Large intestine (tissue), 3 donors: Measurements from ENCODE around the gene CD200R1L. TPM values are rescaled to one million over a fixed set of nuclear protein-coding genes. Genes with fewer than 3 reads are reported as not detected.

Experiments used
- DNase-seq, 2 donors: peaks; one replicate each; pipeline versions ENCODE4 v3.0.0 to v3.0.0-alpha.2; 2013
- H3K27ac ChIP-seq: one replicate; pipeline ENCODE4 v1.5.1; 2013; ENCODE audit warnings: low read length
- H3K27me3 ChIP-seq: 2 replicates; pipeline ENCODE4 v1.6.1; 2013; ENCODE audit warnings: low read length; ENCODE audit not compliant: control insufficient read depth, insufficient read depth
- H3K36me3 ChIP-seq: 2 replicates; pipeline ENCODE4 v1.6.1; 2013; ENCODE audit warnings: low read length; ENCODE audit not compliant: control insufficient read depth, insufficient read depth
- H3K4me1 ChIP-seq: one replicate; pipeline ENCODE4 v1.6.1; 2013; ENCODE audit warnings: low read length; ENCODE audit not compliant: control insufficient read depth, insufficient read depth
- H3K4me3 ChIP-seq: one replicate; pipeline ENCODE4 v1.5.1; 2013; ENCODE audit warnings: low read length
- H3K9me3 ChIP-seq: one replicate; pipeline ENCODE4 v1.6.1; 2013; ENCODE audit warnings: mild to moderate bottlenecking, low read depth, low read length, moderate library complexity; ENCODE audit not compliant: control insufficient read depth
- WGBS: methylation state at CpG from one replicate; pipeline ENCODE4 v1.1.5; 2013; ENCODE audit warnings: low lambda C conversion rate; ENCODE audit not compliant: insufficient coverage; 5-methylcytosine and 5-hydroxymethylcytosine counted together
- polyA plus RNA-seq: library from polyadenylated mRNA; unstranded; fragments of 120-200 nt; gene quantifications from one replicate; pipeline ENCODE4 v1.2.1, GENCODE V29; 2013

Gene CD200R1L
- polyA plus RNA-seq, 1 donor = not detected

DNA sequence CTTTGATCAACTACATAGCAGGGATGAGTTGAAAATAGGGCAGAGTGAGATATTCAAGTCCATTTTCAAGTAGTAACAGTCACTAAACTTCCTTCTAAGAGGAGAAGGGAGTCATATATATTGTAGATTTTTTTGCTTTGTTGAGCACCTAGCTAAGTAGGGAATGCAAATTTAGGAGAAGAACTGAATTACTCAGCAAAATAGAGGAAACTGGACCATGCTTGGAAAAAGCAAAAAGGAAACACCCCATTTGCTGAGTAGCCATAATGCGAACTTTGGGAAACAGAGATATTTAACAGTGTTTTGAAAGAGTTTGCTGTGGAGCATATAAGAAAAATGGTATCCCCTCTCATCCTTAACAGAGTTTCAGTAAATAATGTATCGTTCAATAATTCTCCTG is 54.9 kb downstream of the CD200R1L start:
- no peak for DNase-seq
- Histone ChIP-seq H3K4me1 (no peaks in the 10 kb centered on the region), H3K9me3 (no peaks in the 10 kb centered on the region), H3K27me3 (no peaks in the 10 kb centered on the region), H3K36me3 (no peaks in the 10 kb centered on the region), H3K27ac (no peak overlapping the region), H3K4me3 (no peak overlapping the region)
- WGBS = 90% methylated on average over 1 of the region's 2 CpGs

DNA sequence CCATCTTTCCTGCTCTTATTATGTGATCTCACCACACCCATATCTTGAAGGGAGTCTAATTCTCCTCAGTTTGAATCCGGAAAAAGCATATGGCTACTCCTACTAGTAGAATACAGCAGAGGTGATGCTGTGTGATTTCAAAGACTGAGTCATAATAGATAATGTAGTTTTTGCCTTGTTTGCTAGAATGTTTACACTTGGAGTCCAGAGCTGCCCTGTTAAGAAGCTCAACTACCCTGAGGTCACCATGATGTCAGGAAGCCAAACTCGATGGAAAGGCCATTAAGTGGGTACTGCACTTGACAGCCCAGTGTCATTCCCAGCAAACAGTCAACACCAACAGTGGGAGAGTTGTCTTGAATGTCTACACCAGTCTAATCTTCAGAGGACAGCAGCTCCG is 56.9 kb downstream of the CD200R1L start:
- no peak overlapping the region for H3K27ac ChIP-seq
- WGBS = no CpG with 5 or more reads among the region's 3 CpGs
- H3K9me3 ChIP-seq = no peaks in the 10 kb centered on the region
- no peak for DNase-seq
- no peak overlapping the region for H3K4me3 ChIP-seq
- H3K4me1 ChIP-seq = no peaks in the 10 kb centered on the region
- H3K36me3 ChIP-seq = no peaks in the 10 kb centered on the region
- no peaks in the 10 kb centered on the region for H3K27me3 ChIP-seq

DNA sequence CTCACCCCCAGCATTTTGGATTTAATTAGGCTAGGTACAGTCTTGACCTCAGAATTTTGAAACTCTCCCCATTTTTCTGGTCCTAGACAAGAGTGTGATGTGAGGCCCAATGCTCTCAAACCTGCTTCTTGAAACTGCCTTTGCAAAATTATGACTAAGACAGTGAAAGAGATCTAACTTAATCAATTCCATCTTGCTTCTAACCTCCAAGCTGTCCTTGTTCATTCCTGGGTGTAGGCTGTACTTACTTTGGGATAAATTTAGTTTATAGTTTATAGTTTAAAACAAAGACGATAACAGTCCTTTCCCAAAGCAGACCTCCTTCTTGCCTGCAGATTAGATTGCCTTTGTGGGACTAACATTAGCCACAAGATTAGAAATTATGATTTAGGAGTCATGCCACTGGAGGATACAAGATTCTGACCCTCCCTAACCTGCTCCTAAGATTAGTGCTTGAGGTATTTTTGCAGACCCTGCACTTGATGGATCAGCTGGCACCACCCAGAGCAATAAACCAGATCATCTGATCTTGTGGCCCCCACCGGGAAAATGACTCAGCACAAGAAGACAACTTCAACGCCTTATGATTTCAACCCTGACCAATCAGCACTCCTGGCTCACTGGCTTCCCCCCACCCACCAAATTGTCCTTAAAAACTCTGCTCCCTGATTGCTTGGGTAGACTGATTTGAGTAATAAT is 59.6 kb downstream of the CD200R1L start:
- Histone ChIP-seq H3K9me3 (no peaks in the 10 kb centered on the region), H3K4me3 (no peak overlapping the region), H3K4me1 (no peaks in the 10 kb centered on the region), H3K27me3 (no peaks in the 10 kb centered on the region), H3K27ac (no peak overlapping the region), H3K36me3 (no peaks in the 10 kb centered on the region)
- WGBS = no CpG with 5 or more reads among the region's 3 CpGs
- no peak for DNase-seq

DNA sequence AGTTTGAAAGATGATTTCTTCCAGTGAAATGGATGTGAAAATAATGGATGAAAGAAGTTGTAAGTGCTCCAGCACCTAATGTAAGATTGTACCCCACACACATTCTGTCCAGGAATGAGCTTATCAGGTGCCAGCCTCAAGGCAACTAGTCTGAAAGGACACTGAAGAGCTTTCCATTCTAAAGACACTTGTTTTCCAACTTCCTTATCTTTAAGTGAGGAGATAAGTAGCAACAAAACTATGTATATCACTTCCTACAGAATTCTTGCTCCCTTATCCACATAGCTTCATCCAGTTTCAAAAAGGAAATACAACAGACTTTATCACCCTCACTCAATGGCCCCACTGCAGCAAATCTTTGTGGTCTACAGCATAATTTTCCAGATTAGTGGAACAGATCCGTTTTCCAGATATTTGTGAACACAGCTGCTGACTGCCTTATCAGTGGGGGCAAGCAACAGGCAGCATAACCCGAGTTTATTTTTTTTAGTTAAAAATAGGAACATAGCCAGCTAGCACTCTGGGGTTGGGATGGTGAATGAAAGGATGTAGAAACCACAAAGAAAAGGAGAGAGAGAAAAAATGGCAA is 60.6 kb downstream of the CD200R1L start:
- Histone ChIP-seq H3K9me3 (no peaks in the 10 kb centered on the region), H3K27ac (no peak overlapping the region), H3K27me3 (no peaks in the 10 kb centered on the region), H3K4me3 (no peak overlapping the region), H3K36me3 (no peaks in the 10 kb centered on the region), H3K4me1 (no peaks in the 10 kb centered on the region)
- DNase-seq = no peak
- 0% methylated on average over 2 of the region's 2 CpGs for WGBS

DNA sequence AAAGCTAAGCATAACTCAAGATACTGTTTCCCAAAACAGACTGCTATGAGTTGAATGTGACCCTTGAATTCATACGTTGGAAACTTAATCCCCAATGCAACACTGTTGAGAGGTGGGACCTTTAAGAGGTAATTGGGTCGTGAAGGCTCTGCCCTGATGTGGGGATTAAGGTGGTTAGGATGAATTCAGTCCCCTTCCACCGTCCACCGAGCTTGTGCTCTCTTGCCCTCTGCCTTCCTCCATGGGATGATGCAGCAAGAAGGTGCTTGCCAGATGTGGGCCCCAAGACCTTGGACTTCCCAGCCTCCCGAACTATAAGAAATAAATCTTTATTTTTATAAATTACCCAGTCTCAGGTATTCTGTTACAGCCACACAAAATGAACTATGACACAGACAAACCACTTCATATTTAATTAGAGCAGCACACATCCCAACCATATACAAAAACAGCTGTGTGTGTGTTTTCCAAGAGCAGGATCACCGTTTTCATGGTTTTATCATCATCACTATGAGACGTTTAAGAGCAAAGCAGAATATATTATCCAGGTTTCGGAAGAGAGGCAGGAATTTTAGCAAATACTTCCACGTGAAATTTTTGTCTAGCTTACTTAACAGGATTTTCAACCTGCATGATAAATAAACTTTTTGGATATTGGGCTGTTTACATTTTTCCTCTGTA is 61.2 kb downstream of the CD200R1L start:
- H3K4me3 ChIP-seq = no peak overlapping the region
- no peaks in the 10 kb centered on the region for H3K36me3 ChIP-seq
- no peaks in the 10 kb centered on the region for H3K9me3 ChIP-seq
- no peaks in the 10 kb centered on the region for H3K27me3 ChIP-seq
- no peaks in the 10 kb centered on the region for H3K4me1 ChIP-seq
- 85% methylated on average over 5 of the region's 9 CpGs for WGBS
- no peak overlapping the region for H3K27ac ChIP-seq
- no peak for DNase-seq

DNA sequence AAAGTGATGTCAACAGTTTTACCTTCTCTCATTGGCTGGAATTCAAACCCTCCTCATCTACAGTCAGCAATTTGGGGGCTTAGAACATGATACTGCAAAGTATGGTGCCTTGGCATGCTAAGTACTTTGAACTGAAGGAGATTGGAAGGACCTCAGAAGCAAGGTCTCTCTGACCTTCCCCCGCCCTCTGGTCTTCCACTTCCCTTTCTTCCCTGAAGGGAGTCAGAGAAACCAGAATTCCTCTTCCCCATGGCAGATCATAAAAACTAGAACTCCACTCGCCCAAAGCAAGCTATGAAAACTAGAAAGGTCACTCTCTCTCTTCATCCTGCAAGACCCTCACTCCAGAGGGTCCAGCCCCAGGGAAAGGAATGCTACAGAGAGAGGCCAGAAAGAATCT is 64.2 kb downstream of the CD200R1L start:
- H3K27me3 ChIP-seq = no peaks in the 10 kb centered on the region
- no peak for DNase-seq
- no peak overlapping the region for H3K4me3 ChIP-seq
- no peaks in the 10 kb centered on the region for H3K4me1 ChIP-seq
- no peaks in the 10 kb centered on the region for H3K36me3 ChIP-seq
- WGBS = no CpG with 5 or more reads among the region's 2 CpGs
- no peak overlapping the region for H3K27ac ChIP-seq
- no peaks in the 10 kb centered on the region for H3K9me3 ChIP-seq

DNA sequence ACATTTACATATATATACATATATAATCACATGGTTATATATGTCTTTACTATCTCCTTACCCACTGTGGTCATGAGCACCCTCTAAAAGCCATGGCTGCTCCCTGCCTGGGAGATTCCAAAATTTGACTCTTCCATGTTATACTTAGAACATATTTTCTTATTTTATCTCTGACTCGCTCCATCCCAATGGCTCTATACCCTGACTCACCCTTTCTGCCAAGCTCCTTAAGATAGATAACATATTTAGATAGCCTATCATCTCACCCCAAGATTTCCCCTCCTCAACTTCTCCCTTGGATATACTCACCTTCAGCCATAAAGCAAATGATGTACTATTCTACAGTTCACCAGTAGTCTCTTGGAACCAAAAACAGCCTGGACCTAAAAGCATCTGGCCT is 65.1 kb downstream of the CD200R1L start:
- no peak for DNase-seq
- 83% methylated on average over 1 of the region's 1 CpG for WGBS
- H3K27me3 ChIP-seq = no peaks in the 10 kb centered on the region
- H3K4me3 ChIP-seq = no peak overlapping the region
- no peaks in the 10 kb centered on the region for H3K36me3 ChIP-seq
- H3K4me1 ChIP-seq = no peaks in the 10 kb centered on the region
- no peak overlapping the region for H3K27ac ChIP-seq
- no peaks in the 10 kb centered on the region for H3K9me3 ChIP-seq

DNA sequence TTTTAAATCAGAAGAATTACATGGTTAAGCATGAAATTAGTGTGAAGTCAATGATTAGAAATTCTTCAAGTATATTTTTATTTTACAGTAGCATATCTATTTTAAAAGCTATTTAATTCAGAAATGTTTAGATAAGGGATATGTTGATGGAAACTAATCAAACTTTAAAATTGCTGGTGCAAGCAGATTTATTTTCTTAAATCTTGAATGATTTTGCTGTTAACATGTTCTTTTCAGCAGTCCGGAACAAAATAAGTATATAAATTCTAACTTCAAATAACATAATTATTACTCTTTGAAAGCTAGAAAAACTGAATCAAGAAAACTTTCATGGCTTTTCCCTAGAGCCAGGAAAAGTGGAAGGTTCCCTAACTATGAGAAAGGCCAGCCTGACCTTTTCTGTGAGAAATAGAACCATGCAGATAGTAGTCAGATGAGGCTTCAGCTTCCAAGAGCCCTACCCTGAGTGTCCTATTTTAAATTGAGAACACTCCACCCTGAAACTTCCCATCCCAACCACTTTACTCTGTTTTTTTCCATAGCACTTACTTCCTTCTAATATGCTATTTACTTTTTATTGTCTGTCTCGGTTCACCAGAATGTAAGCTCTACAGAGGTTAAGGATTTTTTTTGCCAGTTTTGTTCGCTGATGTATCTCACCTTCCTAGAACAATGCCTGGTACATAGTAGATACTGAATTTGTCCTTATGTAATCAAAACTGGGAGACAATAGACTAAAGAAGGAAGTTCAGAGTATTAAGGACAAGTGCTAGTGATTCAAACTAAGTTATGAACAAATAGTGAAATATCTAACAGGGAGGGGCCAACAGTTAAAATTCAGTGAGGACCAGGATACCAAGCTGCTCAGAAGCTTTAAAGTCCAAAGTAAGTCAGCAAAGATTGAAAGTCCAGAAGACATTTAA is 66.8 kb downstream of the CD200R1L start:
- Histone ChIP-seq H3K4me3 (no peak overlapping the region), H3K27ac (no peak overlapping the region), H3K36me3 (no peaks in the 10 kb centered on the region), H3K27me3 (no peaks in the 10 kb centered on the region), H3K4me1 (no peaks in the 10 kb centered on the region), H3K9me3 (no peaks in the 10 kb centered on the region)
- no peak for DNase-seq
- 83% methylated on average over 3 of the region's 3 CpGs for WGBS

DNA sequence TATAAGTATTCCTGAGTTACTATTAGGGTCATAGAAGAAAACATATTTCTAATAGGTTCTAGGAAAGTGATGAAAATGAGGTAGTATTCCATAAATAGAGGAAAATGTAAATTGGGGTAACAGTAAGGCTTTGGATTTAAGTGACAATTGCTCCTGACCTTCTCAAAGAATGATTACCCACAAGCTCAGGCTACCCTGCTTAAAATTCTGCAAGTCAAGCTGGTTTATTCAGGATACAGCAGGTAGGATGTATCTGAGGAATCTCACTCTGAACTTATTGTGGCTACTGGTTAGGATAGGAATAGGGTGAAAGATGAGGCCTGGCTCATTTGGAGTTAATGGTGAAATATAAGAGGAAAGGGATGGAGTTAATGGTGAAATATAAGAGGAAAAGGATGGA is 67.7 kb downstream of the CD200R1L start:
- Histone ChIP-seq H3K4me1 (no peaks in the 10 kb centered on the region), H3K4me3 (no peak overlapping the region), H3K27ac (no peak overlapping the region), H3K27me3 (no peaks in the 10 kb centered on the region), H3K9me3 (no peaks in the 10 kb centered on the region), H3K36me3 (no peaks in the 10 kb centered on the region)
- no peak for DNase-seq

DNA sequence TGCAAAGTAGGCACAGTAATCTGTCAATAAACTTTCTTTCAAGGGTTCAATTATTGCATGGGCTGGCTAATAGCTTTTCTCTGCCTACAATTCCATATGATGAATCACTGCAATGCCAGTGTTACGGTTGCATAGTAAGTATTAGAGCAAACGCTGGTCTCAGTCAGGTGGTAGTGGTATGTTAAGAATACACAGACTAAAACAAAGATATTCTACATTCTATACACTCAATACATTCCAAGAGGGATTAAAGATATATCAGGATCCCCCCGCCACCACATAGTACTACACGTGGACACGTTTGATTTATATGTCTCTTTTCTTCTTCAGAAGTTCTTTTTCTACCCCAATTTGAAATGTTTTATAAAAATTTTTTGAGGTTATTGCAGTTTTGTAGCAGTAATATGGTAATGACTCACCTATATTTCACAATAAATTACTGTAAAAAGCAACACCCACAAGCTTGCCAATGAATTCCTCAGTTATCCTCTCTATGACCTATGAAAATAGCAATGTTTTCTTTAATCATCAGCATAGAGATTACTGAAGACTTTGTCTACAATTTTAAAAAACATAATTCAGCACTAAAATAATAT is 68.2 kb downstream of the CD200R1L start:
- Histone ChIP-seq H3K36me3 (no peaks in the 10 kb centered on the region), H3K4me1 (no peaks in the 10 kb centered on the region), H3K9me3 (no peaks in the 10 kb centered on the region), H3K27ac (no peak overlapping the region), H3K4me3 (no peak overlapping the region), H3K27me3 (no peaks in the 10 kb centered on the region)
- WGBS = 81% methylated on average over 5 of the region's 5 CpGs
- DNase-seq = no peak
